ENCODE data around the gene FKBP1A. TPM values are rescaled to one million over a fixed set of nuclear protein-coding genes. Genes with fewer than 3 reads are reported as not detected.

The FKBP1A gene
- total and polyA plus RNA-seq, 2 donors from 2014 or later: 220 to 260 TPM

- intact Hi-C loops (cut with DNase I): no loop called here
- Histone ChIP-seq H3K36me3 (ENCODE audit: control insufficient read depth in 2 of 3, insufficient read depth in 3 of 3, low read length in 3 of 3) (peaks cover 0 to 29% (median 6%) of the 10 kb centered on the region in 3 donors), H3K9ac (ENCODE audit: low read length in 3 of 3) (no peak overlapping the region), H3K9me3 (ENCODE audit: control insufficient read depth in 2 of 3, insufficient read depth in 1 of 3, low read length in 3 of 3) (no peaks in the 10 kb centered on the region), H3K4me3 (ENCODE audit: low read length in 3 of 3) (no peak overlapping the region), H3K27ac (ENCODE audit: low read depth in 2 of 2, low read length in 2 of 2) (no peak overlapping the region), H3K27me3 (ENCODE audit: control insufficient read depth, insufficient read depth, low read length) (no peaks in the 10 kb centered on the region), H3K4me1 (ENCODE audit: control insufficient read depth in 2 of 3, insufficient read depth in 2 of 3, low read depth in 1 of 3, low read length in 3 of 3) (peaks cover 0 to 5% (median 4%) of the 10 kb centered on the region in 3 donors)
- DNase-seq (no peak), FAIRE-seq (no peak)
- no peak for TF ChIP-seq CTCF (IDR thresholded peaks at IDR 0.05; ENCODE audit: borderline replicate concordance, extremely low read depth, insufficient read depth)
Measured at GRCh38 chr20:1370548-1371110, 22.2 kb downstream of the FKBP1A start.

- Histone ChIP-seq H3K4me1 (ENCODE audit: control insufficient read depth in 2 of 3, insufficient read depth in 2 of 3, low read depth in 1 of 3, low read length in 3 of 3) (peaks cover 0 to 5% (median 4%) of the 10 kb centered on the region in 3 donors), H3K36me3 (ENCODE audit: control insufficient read depth in 2 of 3, insufficient read depth in 3 of 3, low read length in 3 of 3) (peaks cover 0 to 29% (median 6%) of the 10 kb centered on the region in 3 donors), H3K9me3 (ENCODE audit: control insufficient read depth in 2 of 3, insufficient read depth in 1 of 3, low read length in 3 of 3) (no peaks in the 10 kb centered on the region)
Measured at GRCh38 chr20:1369970-1370369, 22.9 kb downstream of the FKBP1A start.

GRCh38 chr20:1368448-1369199, 24.2 kb downstream of the FKBP1A start:
- Histone ChIP-seq H3K9ac (ENCODE audit: low read length in 3 of 3) (no peak overlapping the region), H3K36me3 (ENCODE audit: control insufficient read depth in 2 of 3, insufficient read depth in 3 of 3, low read length in 3 of 3) (peaks cover 4 to 23% (median 6%) of the 10 kb centered on the region in 3 donors), H3K27me3 (ENCODE audit: control insufficient read depth, insufficient read depth, low read length) (no peaks in the 10 kb centered on the region), H3K4me1 (ENCODE audit: control insufficient read depth in 2 of 3, insufficient read depth in 2 of 3, low read depth in 1 of 3, low read length in 3 of 3) (peaks cover 0 to 5% (median 4%) of the 10 kb centered on the region in 3 donors), H3K4me3 (ENCODE audit: low read length in 3 of 3) (no peak overlapping the region), H3K9me3 (ENCODE audit: control insufficient read depth in 2 of 3, insufficient read depth in 1 of 3, low read length in 3 of 3) (no peaks in the 10 kb centered on the region), H3K27ac (ENCODE audit: low read depth in 2 of 2, low read length in 2 of 2) (no peak overlapping the region)
- TF ChIP-seq CTCF (IDR thresholded peaks at IDR 0.05; ENCODE audit: borderline replicate concordance, extremely low read depth, insufficient read depth): no peak
- DNase-seq (peak in 1 of 5 donors; percentile 20), FAIRE-seq (no peak)
- intact Hi-C loops (cut with DNase I): no loop called here

More at GRCh38 chr20:1369970-1370369, 22.9 kb downstream of the FKBP1A start:
- intact Hi-C loops (cut with DNase I): no loop called here
- no peak overlapping the region for H3K9ac ChIP-seq (ENCODE audit: low read length in 3 of 3)
- TF ChIP-seq CTCF (IDR thresholded peaks at IDR 0.05; ENCODE audit: borderline replicate concordance, extremely low read depth, insufficient read depth): no peak
- DNase-seq: no peak
- no peak overlapping the region for H3K27ac ChIP-seq (ENCODE audit: low read depth in 2 of 2, low read length in 2 of 2)
- H3K27me3 ChIP-seq (ENCODE audit: control insufficient read depth, insufficient read depth, low read length): no peaks in the 10 kb centered on the region
- no peak overlapping the region for H3K4me3 ChIP-seq (ENCODE audit: low read length in 3 of 3)
- no peak for FAIRE-seq

Data from kidney (tissue), 14 donors.